ENCODE data around the gene FADS6. TPM values are rescaled to one million over a fixed set of nuclear protein-coding genes. Genes with fewer than 3 reads are reported as not detected.
"Not testable (repeated sequence)": the region's sequence is repeated elsewhere in the genome, so short reads cannot be mapped to it uniquely, and the experiment has no call there.

FADS6 gene
- total RNA-seq, 1 donor from 2014 or later: not detected

DNA sequence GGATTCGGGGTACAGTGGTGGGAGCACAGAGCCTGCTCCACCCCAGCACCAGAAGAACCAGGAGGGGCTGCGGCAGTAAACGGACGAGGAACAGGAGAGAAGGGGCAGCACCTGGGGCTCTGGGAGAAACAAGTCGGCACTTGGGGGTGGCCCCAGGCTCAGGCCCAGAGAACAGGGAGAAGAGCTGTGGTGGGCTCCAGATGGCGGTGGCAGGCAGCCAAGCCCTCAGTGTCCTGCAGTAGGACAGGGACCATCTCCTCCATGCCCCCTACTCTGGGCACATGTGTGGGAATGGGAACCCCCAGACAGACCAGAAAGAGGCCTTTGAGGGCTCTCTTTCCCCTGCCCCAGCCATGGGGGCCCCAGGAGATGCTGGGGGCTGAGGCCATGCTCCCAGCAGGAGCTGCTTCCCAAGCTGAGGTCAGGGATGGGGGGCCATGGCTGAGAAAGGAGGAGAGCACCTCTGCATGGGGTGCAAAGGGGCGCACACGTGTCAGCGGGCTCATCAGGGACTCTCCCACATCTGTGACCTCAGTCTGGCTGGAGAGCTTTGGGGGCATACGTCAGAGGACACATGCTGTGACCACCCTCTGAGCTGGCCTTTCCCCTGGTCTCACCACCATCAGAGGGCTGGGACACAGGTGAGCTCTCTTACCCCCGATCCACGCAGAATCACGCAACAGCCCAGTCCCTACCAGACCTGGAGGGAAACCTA is 22.9 kb upstream of the FADS6 start:
- TF ChIP-seq, protein P1, sequence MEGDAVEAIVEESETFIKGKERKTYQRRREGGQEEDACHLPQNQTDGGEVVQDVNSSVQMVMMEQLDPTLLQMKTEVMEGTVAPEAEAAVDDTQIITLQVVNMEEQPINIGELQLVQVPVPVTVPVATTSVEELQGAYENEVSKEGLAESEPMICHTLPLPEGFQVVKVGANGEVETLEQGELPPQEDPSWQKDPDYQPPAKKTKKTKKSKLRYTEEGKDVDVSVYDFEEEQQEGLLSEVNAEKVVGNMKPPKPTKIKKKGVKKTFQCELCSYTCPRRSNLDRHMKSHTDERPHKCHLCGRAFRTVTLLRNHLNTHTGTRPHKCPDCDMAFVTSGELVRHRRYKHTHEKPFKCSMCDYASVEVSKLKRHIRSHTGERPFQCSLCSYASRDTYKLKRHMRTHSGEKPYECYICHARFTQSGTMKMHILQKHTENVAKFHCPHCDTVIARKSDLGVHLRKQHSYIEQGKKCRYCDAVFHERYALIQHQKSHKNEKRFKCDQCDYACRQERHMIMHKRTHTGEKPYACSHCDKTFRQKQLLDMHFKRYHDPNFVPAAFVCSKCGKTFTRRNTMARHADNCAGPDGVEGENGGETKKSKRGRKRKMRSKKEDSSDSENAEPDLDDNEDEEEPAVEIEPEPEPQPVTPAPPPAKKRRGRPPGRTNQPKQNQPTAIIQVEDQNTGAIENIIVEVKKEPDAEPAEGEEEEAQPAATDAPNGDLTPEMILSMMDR (IDR thresholded peaks at IDR 0.05; ENCODE audit: unreplicated experiment): no peak
- no peak overlapping the region for H3K27ac Mint-ChIP-seq (ENCODE audit: unreplicated experiment)
- H3K27me3 Mint-ChIP-seq (ENCODE audit: unreplicated experiment): peaks cover 8% of the 10 kb centered on the region
- H3K4me3 Mint-ChIP-seq (ENCODE audit: unreplicated experiment): no peak overlapping the region
- DNase-seq (ENCODE audit: low spot score): no peak
- no peaks in the 10 kb centered on the region for H3K9me3 Mint-ChIP-seq (ENCODE audit: unreplicated experiment)
- H3K4me1 Mint-ChIP-seq (ENCODE audit: unreplicated experiment): no peaks in the 10 kb centered on the region
- no peaks in the 10 kb centered on the region for H3K36me3 Mint-ChIP-seq (ENCODE audit: low read depth, unreplicated experiment)

- H3K27me3 Mint-ChIP-seq (ENCODE audit: unreplicated experiment); H3K4me3 Mint-ChIP-seq (ENCODE audit: unreplicated experiment); H3K36me3 Mint-ChIP-seq (ENCODE audit: low read depth, unreplicated experiment); H3K9me3 Mint-ChIP-seq (ENCODE audit: unreplicated experiment); H3K4me1 Mint-ChIP-seq (ENCODE audit: unreplicated experiment); H3K27ac Mint-ChIP-seq (ENCODE audit: unreplicated experiment); DNase-seq (ENCODE audit: low spot score): not testable (repeated sequence)
These were observed 18.0 kb upstream of the FADS6 start for GRCh38 chr17:74911423-74911822.

- H3K27me3 Mint-ChIP-seq (ENCODE audit: unreplicated experiment); H3K9me3 Mint-ChIP-seq (ENCODE audit: unreplicated experiment); H3K36me3 Mint-ChIP-seq (ENCODE audit: low read depth, unreplicated experiment); H3K27ac Mint-ChIP-seq (ENCODE audit: unreplicated experiment); H3K4me1 Mint-ChIP-seq (ENCODE audit: unreplicated experiment); DNase-seq (ENCODE audit: low spot score); H3K4me3 Mint-ChIP-seq (ENCODE audit: unreplicated experiment): not testable (repeated sequence)
These were observed 15.7 kb upstream of the FADS6 start for GRCh38 chr17:74909097-74909496.

DNA sequence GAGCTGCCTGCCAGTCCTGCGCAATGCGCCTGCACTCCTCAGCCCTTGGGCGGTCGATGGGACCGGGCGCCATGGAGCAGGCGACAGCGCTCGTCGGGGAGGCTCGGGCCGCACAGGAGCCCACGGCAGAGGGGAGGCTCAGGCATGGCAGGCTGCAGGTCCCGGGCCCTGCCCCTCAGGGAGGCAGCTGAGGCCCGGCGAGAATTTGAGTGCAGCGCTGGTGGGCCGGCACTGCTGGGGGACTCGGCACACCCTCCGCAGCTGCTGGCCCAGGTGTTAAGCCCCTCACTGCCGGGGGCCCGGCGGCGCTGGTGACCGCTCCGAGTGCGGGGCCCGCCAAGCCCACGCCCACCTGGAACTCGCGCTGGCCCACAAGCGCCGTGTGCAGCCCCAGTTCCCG is 13.6 kb upstream of the FADS6 start:
- Mint-ChIP-seq H3K9me3 (ENCODE audit: unreplicated experiment) (no peaks in the 10 kb centered on the region), H3K27me3 (ENCODE audit: unreplicated experiment) (peaks cover 7% of the 10 kb centered on the region), H3K4me3 (ENCODE audit: unreplicated experiment) (no peak overlapping the region), H3K4me1 (ENCODE audit: unreplicated experiment) (peaks cover 4% of the 10 kb centered on the region), H3K27ac (ENCODE audit: unreplicated experiment) (no peak overlapping the region), H3K36me3 (ENCODE audit: low read depth, unreplicated experiment) (no peaks in the 10 kb centered on the region)
- TF ChIP-seq, protein P1 (IDR thresholded peaks at IDR 0.05; ENCODE audit: unreplicated experiment): no peak
- DNase-seq (ENCODE audit: low spot score): no peak

DNA sequence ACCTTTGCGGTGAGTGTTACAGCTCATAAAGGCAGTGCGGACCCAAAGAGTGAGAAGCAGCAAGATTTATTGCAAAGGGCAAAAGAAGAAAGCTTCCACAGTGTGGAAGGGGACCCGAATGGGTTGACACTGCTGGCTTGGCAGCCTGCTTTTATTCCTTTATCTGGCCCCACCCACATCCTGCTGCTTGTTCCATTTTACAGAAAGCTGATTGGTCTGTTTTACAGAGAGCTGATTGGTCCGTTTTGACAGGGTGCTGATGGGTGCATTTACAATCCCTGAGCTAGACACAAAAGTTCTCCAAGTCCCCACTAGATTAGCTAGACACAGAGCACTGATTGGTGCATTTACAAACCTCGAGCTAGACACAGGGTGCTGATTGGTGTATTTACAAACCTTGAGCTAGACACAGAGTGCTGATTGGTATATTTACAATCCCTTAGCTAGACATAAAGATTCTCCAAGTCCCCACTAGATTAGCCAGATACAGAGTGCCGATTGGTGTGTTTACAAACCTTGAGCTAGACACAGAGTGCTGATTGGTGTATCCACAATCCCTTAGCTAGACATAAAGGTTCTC is 12.9 kb upstream of the FADS6 start:
- H3K9me3 Mint-ChIP-seq (ENCODE audit: unreplicated experiment); H3K4me3 Mint-ChIP-seq (ENCODE audit: unreplicated experiment); H3K36me3 Mint-ChIP-seq (ENCODE audit: low read depth, unreplicated experiment); H3K4me1 Mint-ChIP-seq (ENCODE audit: unreplicated experiment); H3K27me3 Mint-ChIP-seq (ENCODE audit: unreplicated experiment); DNase-seq (ENCODE audit: low spot score): not testable (repeated sequence)
- peak overlapping the region; percentile 74 for H3K27ac Mint-ChIP-seq (ENCODE audit: unreplicated experiment)

DNA sequence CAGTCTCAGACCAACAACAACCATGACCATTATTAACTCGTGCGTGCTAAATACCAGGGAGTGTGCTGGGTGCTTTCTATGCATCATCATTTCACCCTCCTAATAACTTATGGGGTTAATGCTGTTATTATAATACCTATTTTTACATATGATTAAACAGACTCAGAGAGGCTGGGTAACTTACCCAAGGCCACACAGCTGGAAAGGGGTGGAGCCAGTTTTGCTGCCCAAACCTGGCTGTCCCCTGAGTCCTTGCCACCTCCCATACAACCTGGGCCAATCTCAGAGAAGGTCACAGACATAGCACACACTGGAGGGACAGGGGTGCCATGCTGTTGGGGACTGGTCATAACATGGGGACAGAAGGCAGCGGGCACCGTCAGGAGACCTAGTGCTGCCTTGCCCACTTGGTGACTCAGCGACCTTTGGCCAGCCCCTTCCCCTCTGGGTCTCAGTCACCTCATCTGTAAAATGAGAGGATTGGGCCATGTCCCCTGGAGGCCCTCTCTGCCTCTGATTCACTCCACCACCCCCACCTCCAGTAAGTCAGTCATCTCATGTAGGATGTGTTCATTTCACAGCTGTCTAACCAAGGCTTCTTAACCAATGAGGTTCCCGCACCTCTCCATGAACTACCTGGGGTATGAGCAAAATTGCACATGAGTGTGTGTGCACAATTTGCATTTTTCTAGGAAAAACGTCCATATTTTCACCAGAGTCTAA is 11.4 kb upstream of the FADS6 start:
- H3K4me3 Mint-ChIP-seq (ENCODE audit: unreplicated experiment): no peak overlapping the region
- peaks cover 7% of the 10 kb centered on the region for H3K27me3 Mint-ChIP-seq (ENCODE audit: unreplicated experiment)
- no peak overlapping the region for H3K27ac Mint-ChIP-seq (ENCODE audit: unreplicated experiment)
- peaks cover 4% of the 10 kb centered on the region for H3K4me1 Mint-ChIP-seq (ENCODE audit: unreplicated experiment)
- no peaks in the 10 kb centered on the region for H3K36me3 Mint-ChIP-seq (ENCODE audit: low read depth, unreplicated experiment)
- TF ChIP-seq, protein P1 (IDR thresholded peaks at IDR 0.05; ENCODE audit: unreplicated experiment): no peak
- H3K9me3 Mint-ChIP-seq (ENCODE audit: unreplicated experiment): no peaks in the 10 kb centered on the region
- no peak for DNase-seq (ENCODE audit: low spot score)

Measured in endothelial cell (in vitro differentiated cells).